Cerebellar nuclear complex (tissue), 1 donor: ENCODE results near the gene COL4A1.

ENCODE experiments used
- DNase-seq, 2 experiments: peaks; one replicate each; lab custom pipeline; 2025; lab: John Stamatoyannopoulos, UW

Gene COL4A1

DNA sequence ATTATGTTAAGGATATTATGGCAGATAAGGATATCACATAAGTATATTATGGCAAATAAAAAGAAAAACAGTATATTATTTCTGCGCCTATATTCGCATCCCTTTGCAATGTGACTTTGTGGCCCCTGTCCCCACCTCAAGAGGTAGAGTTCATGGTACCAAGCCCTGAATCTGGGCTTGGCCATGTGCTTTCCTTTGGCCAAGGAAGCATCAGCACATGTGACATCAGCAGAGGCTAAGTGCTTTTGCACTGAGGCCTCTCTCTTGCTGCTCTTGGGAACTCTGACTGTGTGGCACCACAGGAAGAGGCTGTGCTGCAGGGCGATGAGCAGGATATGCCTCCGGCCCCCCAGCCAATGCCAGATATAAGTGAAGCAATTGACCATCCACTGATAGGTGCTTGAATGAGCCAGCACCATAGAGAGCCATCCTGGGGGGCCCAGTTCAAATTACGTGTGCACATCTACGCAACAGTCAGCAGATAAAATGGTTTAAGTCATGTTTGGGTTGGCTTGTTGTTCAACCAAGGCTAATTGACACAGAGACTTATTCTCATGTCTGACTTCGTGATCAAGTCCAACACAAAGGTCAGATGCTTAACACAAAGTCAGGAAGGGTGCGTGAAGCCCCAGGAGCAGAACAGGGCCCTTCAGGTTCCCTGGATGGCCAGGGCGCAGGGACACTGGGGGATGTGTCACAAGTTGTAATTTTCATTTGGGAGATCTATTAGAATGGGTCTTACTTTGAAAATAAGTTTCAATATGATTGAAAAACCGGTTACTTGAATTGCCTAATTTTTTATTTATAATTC lies 173.3 kb downstream of the COL4A1 start:
- DNase-seq: no peak

DNA sequence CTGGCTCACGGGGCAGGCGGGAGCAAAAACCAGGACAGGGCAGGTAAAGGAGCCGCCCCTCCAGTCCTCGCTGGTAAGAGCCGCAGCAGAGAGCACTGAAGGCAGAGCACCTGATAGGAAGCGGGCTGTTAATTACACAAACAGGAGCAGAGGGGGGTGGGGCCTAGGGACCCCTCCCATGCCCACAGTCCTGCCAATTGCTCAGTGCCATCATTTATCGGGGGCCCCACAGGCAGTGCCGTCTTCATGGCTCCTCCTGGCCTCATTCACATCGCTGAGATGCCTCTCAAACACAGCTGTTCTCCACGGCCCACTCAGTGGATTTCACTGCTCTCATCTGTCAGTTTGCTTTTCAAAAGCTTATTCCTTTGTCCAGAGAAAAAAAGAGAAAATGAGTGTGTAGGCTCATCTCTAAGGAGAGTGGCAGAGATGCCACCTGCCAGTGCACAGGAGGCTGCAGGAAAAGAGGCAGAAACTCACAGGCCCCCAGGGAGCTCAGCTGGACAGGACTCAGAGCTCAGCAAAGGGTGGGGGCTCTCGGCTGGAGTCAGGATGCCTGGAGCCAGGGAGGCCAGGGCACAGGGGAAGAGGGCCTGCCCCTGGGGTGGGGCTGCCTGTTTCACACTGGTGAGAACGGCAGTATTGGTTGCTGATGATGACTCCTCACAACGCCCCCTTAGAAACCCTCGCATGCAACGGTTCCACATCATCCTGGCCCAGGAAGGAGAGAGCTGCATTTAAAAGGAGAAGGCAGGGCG lies 174.6 kb downstream of the COL4A1 start:
- no peak for DNase-seq

DNA sequence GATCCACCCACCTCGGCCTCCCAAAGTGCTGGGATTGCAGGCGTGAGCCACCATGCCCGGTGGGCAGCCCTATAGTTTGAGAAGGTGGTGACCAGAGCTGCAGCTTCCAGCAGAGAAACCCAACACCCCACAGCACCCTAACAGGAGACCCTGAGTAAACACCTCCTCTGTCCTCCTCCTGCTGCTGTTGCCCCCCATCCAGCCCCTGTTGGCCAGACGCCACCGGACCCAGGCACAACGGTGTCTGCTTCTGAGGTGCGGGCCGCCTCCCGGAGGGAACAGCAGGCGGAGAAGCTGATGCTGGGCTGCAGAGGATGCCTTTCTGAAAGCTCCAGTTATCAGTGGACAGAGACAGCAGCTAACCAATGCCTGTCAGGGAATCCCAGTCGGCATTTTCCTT lies 175.5 kb downstream of the COL4A1 start:
- DNase-seq: no peak

DNA sequence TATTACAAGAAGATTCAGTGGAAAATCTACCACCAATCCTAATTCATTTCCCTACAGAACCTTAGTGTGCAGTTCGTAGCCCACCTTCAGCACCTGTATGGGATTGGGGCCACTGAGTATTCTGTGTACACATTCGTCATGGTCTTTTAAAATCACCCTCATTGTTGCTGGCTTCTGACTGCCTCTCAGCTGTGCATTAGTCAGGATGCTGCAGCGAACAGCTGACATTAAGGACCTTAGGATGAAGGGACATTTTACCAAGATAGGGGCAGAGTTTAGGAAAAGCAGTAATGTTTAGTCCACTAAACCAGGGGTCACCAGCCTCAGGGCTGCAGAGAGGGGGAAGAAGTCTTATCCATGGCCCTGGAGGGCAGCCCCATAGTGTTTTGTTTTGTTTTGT lies 176.5 kb downstream of the COL4A1 start:
- DNase-seq: no peak

DNA sequence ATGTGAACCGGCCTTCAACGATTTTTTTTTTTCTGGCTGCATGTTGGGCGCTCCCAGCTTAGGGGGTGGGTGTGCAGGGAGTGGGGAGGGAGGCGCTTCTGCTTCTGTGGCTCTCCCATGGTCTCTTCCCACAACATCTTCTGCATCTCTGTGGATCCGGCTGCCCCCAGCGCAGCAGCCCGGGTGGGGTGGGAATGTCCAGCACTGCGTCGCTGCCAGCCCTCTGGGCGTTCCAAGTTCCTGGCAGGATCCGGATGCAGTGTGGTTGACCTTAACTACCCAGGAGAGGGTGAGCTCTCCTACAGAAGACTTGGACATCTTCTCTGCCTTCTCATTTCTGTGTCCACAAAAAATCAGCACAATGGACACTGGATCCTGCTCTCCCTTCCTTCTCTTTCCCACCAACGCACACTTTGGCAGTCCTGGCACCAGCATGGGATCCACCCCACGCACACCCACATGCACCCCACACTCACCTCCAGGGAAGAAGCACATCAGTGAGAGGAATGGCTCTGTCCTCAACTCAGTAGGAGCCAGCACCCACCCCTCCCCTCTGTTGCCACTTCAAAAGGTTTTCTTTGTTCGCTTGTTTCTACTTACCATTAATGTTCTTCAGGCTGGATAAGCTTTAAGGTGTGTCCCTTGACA lies 177.3 kb downstream of the COL4A1 start:
- no peak for DNase-seq

DNA sequence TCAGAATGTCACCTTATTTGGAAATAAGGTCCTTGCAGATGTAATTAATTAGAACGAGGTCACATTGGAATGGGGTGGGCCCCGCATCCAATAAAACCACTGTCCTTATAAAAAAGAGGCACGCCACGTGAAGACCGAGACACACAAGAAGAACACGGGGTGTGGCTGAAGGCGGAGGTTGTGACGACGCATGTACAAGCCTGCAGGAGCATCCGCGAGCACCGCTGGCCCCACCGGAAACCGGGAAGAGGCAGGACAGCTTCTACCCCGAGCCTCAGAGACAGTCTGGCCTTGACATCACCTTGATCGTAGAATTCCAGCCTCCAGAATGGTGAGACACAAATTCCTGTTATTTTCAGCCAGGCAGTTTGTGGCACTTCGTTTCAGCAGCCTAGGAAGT lies 177.9 kb downstream of the COL4A1 start:
- DNase-seq: no peak

GRCh38 chr13:110128546-110128945 lies 178.4 kb downstream of the COL4A1 start:
- no peak for DNase-seq

DNA sequence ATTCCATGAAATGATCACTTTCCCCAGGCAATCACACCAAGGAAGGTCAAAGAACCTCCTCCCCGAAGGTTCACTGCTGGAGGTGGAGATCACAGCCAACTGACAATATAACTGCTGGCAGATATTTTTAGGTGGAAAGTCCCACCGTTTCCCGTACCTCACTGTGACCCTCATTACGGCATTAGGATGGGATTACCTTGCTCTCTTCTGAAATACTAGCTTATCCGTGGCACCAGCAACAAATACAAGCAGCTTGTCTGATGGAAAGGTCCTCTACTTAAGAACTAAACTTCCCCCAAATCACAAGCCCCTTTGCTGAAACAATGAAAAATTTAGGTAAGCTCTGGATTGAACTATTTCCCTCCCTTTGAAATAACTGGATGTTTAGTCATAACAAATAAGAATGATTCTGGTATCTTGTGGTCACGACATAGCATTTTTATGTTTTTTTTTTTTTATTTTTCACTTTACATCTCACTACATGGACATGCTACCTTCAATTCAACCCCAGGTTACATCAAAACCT lies 178.9 kb downstream of the COL4A1 start:
- no peak for DNase-seq

DNA sequence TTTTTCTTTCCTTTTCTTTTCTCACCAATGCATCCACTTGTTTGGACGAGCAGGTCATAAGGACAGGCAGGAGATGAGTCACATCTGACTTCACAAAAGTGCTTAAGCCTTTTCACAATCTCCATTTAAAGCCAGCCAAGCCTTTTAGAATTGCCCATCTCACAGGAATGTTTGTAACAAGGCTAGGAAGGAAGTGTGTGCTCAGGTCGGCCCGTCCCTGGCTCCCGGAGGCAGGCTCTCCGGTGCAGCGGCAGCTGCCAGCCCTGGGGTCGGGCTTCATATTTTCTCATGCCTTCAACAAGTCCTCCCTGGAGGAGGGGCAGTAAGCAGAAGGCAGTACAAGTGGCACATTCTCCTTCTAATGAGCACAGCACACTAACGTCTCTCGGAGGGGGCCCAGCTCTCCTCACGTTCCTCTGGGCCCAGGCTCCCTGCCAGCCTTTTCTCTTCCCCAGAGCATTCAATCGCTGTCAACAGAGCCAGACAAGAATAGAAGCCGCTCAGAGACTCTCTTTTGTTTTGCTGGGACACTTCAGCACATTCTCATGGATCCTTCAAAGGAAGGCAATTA lies 180.5 kb downstream of the COL4A1 start:
- no peak for DNase-seq

- DNase-seq: no peak
Observed at GRCh38 chr13:110125613-110126272, 181.2 kb downstream of the COL4A1 start.

GRCh38 chr13:110125157-110125556 lies 181.8 kb downstream of the COL4A1 start:
- DNase-seq: no peak

GRCh38 chr13:110124201-110124940 lies 182.6 kb downstream of the COL4A1 start:
- DNase-seq: no peak

- no peak for DNase-seq
Observed at GRCh38 chr13:110123041-110123809, 183.7 kb downstream of the COL4A1 start.

DNA sequence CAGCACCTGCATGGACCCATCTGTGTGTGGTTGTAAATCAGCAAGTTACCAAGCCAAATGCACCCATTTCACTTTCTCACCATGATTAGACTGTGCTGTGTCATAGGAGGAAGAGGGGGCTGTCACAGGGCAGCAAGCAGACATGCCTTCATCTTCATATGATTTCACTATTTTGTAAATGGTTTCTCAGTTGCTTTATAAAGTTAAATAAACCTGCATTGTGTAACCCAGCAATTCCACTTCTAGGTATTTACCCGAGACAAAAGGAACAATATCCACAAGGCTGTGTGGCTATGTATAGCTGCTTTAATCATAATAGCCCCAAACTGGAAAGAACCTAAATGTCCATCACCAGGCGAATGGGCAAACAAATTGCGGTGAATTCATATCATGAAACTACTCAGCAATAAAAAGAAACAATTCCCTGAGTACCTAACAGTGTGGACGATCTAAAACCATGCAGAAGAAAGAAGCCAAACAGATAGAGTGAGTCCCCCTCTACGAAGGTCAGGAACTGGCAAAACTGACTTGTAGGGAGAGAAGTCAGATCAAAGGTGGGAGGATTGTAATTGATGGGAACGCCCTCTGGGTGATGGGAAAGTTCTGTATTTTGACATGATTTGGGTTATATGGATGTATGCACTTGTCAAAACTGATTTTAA lies 185.4 kb downstream of the COL4A1 start:
- DNase-seq: no peak

- no peak for DNase-seq
Observed at GRCh38 chr13:110119935-110120905, 186.7 kb downstream of the COL4A1 start.

GRCh38 chr13:110118106-110118505 lies 188.9 kb downstream of the COL4A1 start:
- DNase-seq: no peak

DNA sequence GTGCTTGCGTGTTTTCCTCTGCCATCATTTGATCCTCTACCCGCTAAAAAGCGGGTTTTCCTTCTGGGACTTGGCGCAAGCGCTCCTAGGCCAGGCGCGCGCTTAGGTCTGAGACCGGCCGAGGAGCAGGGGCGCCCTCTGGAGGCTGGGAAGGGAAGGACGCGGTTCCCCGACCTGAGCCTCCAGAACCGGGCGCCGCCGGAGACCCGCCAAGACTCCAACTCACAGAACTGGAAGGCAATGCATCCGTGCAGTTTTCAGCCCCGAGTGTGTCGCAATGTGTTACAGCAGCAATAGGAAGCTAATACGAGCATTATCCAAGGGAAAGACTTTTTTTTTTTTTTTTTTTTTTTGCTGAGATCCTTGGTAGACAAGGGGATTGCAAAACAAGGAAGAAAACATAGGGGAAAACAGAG lies 190.9 kb downstream of the COL4A1 start:
- no peak for DNase-seq

- no peak for DNase-seq
Observed at GRCh38 chr13:110115591-110115990, 191.4 kb downstream of the COL4A1 start.
